ENCODE measurements around the gene LRRC10B.
"Not testable (repeated sequence)": the region's sequence is repeated elsewhere in the genome, so short reads cannot be mapped to it uniquely, and the experiment has no call there.

LRRC10B gene

DNA sequence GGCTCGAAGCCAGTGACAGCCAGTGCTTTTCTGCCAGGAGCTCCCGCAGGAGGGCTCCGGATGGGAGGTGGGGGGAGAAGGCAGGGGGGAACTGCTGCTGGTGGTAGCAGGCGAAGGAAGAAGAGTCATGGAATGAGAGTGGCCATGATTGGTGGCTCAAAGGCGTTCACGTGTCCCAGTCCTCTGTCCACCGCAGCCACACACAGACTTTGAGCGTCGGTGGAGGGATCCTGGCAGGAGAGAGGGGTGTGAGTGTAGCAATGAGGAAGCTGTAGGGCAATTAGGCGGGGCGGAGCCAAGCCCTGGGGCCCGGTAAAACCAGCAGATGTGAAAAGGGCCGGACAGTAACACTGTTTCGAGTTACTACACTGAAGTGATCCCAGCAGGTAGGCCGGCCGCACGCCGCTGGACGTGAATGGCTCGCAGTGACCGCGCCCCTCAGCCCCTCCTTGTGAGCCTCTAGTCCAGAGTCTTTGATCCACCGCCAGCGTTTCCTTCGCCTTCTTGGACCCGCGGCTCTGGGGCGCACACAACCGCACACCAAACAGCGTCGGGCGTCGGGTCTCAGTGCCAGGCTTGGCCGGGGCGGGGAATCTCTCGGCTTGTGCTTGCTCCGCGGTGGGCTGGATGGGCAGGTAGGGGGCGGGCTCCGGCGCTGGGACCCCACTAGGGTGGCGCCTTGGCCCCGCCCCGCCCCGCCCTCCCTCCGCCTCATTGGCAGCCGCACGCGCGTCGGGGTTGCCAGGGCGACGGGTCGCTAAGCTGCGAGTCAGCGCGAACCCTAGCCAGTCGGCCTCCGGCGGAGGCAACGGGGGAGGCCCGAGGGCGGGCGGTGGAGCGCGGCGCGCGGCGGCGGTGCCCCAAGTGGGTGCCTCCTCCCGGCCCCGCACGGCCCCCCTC lies at the start of gene LRRC10B:
Gene LRRC10B (plus strand): TSS at position 788 of the 900 bp plus-strand sequence. CDS start 250 bp downstream, outside the sequence.
- Histone ChIP-seq H3K27me3 (ENCODE audit: control insufficient read depth in 5 of 5, insufficient read depth in 4 of 5, low read length in 5 of 5) (peaks cover 14 to 54% (median 40%) of the 10 kb centered on the region in 5 donors), H3K36me3 (ENCODE audit: control insufficient read depth in 5 of 5, insufficient read depth in 5 of 5, low read length in 5 of 5) (no peaks in the 10 kb centered on the region), H3K4me1 (ENCODE audit: control insufficient read depth in 5 of 5, insufficient read depth in 5 of 5, low read length in 5 of 5) (peaks cover 0 to 32% (median 19%) of the 10 kb centered on the region in 5 donors), H3K4me3 (ENCODE audit: low read depth in 1 of 5, low read length in 5 of 5) (peak within 1 kb of the TSS in 4 of 5 donors; percentile 10 to 59 (median 42)), H3K27ac (ENCODE audit: low read depth, low read length) (no peak within 1 kb of the TSS), H3K9me3 (ENCODE audit: control insufficient read depth in 5 of 5, low read length in 5 of 5) (no peaks in the 10 kb centered on the region), H3K9ac (ENCODE audit: low read length in 5 of 5) (no peak within 1 kb of the TSS)

DNA sequence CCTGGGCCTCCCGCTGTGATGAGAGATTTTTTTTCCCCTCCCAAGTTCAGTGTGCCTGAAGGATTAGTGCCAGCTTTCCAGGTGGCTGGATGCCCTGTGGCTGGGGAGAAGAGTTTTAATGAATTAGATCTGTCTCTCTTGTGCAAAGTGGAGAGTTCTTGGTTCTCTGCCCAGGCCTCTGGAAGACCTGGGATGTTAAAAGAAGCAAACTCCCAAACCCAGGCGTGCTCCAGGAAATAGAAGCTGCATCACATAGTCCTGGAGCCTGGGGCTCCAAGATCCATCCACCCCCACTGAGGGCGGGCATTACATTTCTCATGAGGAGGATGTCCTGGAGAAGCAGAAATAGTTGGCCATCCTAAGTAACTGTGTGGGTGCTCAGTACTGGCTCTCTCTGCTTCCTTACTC lies 48.1 kb upstream of the LRRC10B start:
- Histone ChIP-seq H3K36me3 (ENCODE audit: control insufficient read depth in 5 of 5, insufficient read depth in 5 of 5, low read length in 5 of 5) (peaks cover 0 to 10% (median 4%) of the 10 kb centered on the region in 5 donors), H3K27me3 (ENCODE audit: control insufficient read depth in 5 of 5, insufficient read depth in 4 of 5, low read length in 5 of 5) (no peaks in the 10 kb centered on the region), H3K9ac (ENCODE audit: low read length in 5 of 5) (no peak overlapping the region), H3K4me3 (ENCODE audit: low read depth in 1 of 5, low read length in 5 of 5) (no peak overlapping the region), H3K4me1 (ENCODE audit: control insufficient read depth in 5 of 5, insufficient read depth in 5 of 5, low read length in 5 of 5) (no peaks in the 10 kb centered on the region), H3K27ac (ENCODE audit: low read depth, low read length) (no peak overlapping the region), H3K9me3 (ENCODE audit: control insufficient read depth in 5 of 5, low read length in 5 of 5) (no peaks in the 10 kb centered on the region)

- H3K27me3 ChIP-seq (ENCODE audit: control insufficient read depth in 5 of 5, insufficient read depth in 4 of 5, low read length in 5 of 5) = no peaks in the 10 kb centered on the region
- H3K27ac ChIP-seq (ENCODE audit: low read depth, low read length) = no peak overlapping the region
- no peaks in the 10 kb centered on the region for H3K4me1 ChIP-seq (ENCODE audit: control insufficient read depth in 5 of 5, insufficient read depth in 5 of 5, low read length in 5 of 5)
- H3K36me3 ChIP-seq (ENCODE audit: control insufficient read depth in 5 of 5, insufficient read depth in 5 of 5, low read length in 5 of 5) = peaks cover 0 to 6% (median 0%) of the 10 kb centered on the region in 5 donors
- H3K9ac ChIP-seq (ENCODE audit: low read length in 5 of 5) = no peak overlapping the region
- H3K4me3 ChIP-seq (ENCODE audit: low read depth in 1 of 5, low read length in 5 of 5) = no peak overlapping the region
- no peaks in the 10 kb centered on the region for H3K9me3 ChIP-seq (ENCODE audit: control insufficient read depth in 5 of 5, low read length in 5 of 5)
Measured at GRCh38 chr11:61460986-61461385, 47.6 kb upstream of the LRRC10B start.

DNA sequence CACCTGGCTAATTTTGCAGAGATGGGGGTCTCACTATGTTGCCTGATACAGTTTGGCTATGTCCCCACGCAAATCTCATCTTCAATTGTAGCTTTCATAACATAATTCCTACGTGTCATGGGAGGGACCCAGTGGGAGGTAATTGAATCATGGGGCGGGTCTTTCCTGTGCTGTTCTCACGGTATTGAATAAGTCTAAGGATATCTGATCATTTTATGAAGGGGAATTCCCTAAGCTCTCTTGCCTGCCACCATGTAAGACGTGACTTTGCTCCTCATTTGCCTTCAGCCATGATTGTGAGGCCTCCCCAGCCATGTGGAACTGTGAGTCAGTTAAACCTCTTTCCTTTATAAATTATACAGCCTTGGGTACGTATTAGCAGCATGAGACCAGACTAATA lies 40.9 kb upstream of the LRRC10B start:
- not testable (repeated sequence) for H3K27me3 ChIP-seq (ENCODE audit: control insufficient read depth in 5 of 5, insufficient read depth in 4 of 5, low read length in 5 of 5)
- Histone ChIP-seq H3K4me1 (ENCODE audit: control insufficient read depth in 5 of 5, insufficient read depth in 5 of 5, low read length in 5 of 5) (peaks cover 4 to 14% (median 7%) of the 10 kb centered on the region in 5 donors), H3K36me3 (ENCODE audit: control insufficient read depth in 5 of 5, insufficient read depth in 5 of 5, low read length in 5 of 5) (peaks cover 0 to 25% (median 5%) of the 10 kb centered on the region in 5 donors)

GRCh38 chr11:61468002-61468401 lies 40.5 kb upstream of the LRRC10B start:
- H3K27ac ChIP-seq (ENCODE audit: low read depth, low read length) = peak overlapping the region; percentile 37

More for the DNA sequence above, 40.9 kb upstream of the LRRC10B start:
- not testable (repeated sequence) for H3K4me3 ChIP-seq (ENCODE audit: low read depth in 1 of 5, low read length in 5 of 5); H3K9ac ChIP-seq (ENCODE audit: low read length in 5 of 5); H3K27ac ChIP-seq (ENCODE audit: low read depth, low read length); H3K9me3 ChIP-seq (ENCODE audit: control insufficient read depth in 5 of 5, low read length in 5 of 5)

GRCh38 chr11:61472282-61472681 lies 36.3 kb upstream of the LRRC10B start:
- Histone ChIP-seq H3K4me1 (ENCODE audit: control insufficient read depth in 5 of 5, insufficient read depth in 5 of 5, low read length in 5 of 5) (peaks cover 9 to 46% (median 29%) of the 10 kb centered on the region in 5 donors), H3K36me3 (ENCODE audit: control insufficient read depth in 5 of 5, insufficient read depth in 5 of 5, low read length in 5 of 5) (peaks cover 0 to 25% (median 5%) of the 10 kb centered on the region in 5 donors), H3K9me3 (ENCODE audit: control insufficient read depth in 5 of 5, low read length in 5 of 5) (no peaks in the 10 kb centered on the region), H3K9ac (ENCODE audit: low read length in 5 of 5) (peak overlapping the region in 2 of 5 donors; percentile 47 to 50), H3K4me3 (ENCODE audit: low read depth in 1 of 5, low read length in 5 of 5) (no peak overlapping the region), H3K27ac (ENCODE audit: low read depth, low read length) (peak overlapping the region; percentile 93), H3K27me3 (ENCODE audit: control insufficient read depth in 5 of 5, insufficient read depth in 4 of 5, low read length in 5 of 5) (no peaks in the 10 kb centered on the region)

More at GRCh38 chr11:61468002-61468401, 40.5 kb upstream of the LRRC10B start:
- peaks cover 0 to 25% (median 5%) of the 10 kb centered on the region in 5 donors for H3K36me3 ChIP-seq (ENCODE audit: control insufficient read depth in 5 of 5, insufficient read depth in 5 of 5, low read length in 5 of 5)
- H3K4me3 ChIP-seq (ENCODE audit: low read depth in 1 of 5, low read length in 5 of 5) = no peak overlapping the region
- no peak overlapping the region for H3K9ac ChIP-seq (ENCODE audit: low read length in 5 of 5)
- no peaks in the 10 kb centered on the region for H3K27me3 ChIP-seq (ENCODE audit: control insufficient read depth in 5 of 5, insufficient read depth in 4 of 5, low read length in 5 of 5)
- H3K9me3 ChIP-seq (ENCODE audit: control insufficient read depth in 5 of 5, low read length in 5 of 5) = no peaks in the 10 kb centered on the region
- peaks cover 7 to 16% (median 10%) of the 10 kb centered on the region in 5 donors for H3K4me1 ChIP-seq (ENCODE audit: control insufficient read depth in 5 of 5, insufficient read depth in 5 of 5, low read length in 5 of 5)

DNA sequence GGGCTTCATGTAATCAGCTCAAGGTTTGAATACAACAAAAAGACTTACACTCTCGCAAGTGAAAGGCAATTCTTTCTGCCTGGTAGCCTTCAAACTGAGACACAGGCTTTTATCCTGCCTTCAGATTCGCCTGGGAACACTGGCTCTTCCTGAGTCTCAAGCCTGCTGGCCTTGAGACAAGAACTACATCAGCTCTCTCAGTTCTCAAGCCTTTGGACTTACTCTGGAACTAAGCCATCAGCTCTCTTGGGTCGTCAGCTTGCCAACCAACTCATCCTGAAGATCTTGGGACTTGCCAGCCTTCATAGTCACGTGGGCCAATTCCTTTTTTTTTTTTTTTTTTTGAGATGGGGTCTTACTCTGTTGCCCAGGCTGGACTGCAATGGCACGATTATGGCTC lies 35.7 kb upstream of the LRRC10B start:
- H3K9ac ChIP-seq (ENCODE audit: low read length in 5 of 5) = peak overlapping the region in 3 of 5 donors; percentile 47 to 63 (median 50)
- H3K4me3 ChIP-seq (ENCODE audit: low read depth in 1 of 5, low read length in 5 of 5) = peak overlapping the region in 1 of 5 donors; percentile 19

DNA sequence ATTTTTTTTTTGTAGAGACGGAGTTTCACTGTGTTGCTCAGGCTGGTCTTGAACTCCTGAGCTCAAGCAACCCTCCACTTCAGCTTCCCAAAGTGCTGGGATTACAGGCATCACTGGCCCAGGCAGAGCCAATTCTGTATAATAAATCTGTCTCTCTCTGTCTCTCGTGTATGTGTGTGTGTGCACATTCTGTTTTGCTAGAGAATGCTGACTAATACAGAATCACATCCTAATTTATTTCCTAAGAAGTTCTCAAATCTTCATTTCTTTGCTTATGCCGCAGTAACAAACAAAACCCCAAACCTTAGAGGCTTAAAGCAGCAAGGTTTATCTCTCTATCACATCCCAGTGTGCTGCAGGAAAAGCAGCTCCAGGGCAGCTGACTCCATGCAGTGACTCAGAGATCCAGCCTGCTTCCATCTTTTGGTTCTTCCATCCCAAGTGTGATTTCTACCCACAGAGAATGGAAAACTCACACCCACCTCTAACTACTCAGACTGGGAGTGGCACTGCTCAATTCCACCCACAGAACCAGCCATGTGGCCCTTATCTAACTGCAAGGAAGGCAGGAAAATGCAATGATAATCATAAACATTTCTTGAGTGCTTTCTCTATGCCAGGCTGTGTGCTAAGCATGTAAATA lies 35.1 kb upstream of the LRRC10B start:
- H3K36me3 ChIP-seq (ENCODE audit: control insufficient read depth in 5 of 5, insufficient read depth in 5 of 5, low read length in 5 of 5) = peaks cover 0 to 15% (median 5%) of the 10 kb centered on the region in 5 donors
- peaks cover 8 to 51% (median 37%) of the 10 kb centered on the region in 5 donors for H3K4me1 ChIP-seq (ENCODE audit: control insufficient read depth in 5 of 5, insufficient read depth in 5 of 5, low read length in 5 of 5)
- peak overlapping the region; percentile 93 for H3K27ac ChIP-seq (ENCODE audit: low read depth, low read length)
- no peak overlapping the region for H3K9ac ChIP-seq (ENCODE audit: low read length in 5 of 5)
- no peaks in the 10 kb centered on the region for H3K9me3 ChIP-seq (ENCODE audit: control insufficient read depth in 5 of 5, low read length in 5 of 5)
- peaks cover 0 to 5% (median 2%) of the 10 kb centered on the region in 5 donors for H3K27me3 ChIP-seq (ENCODE audit: control insufficient read depth in 5 of 5, insufficient read depth in 4 of 5, low read length in 5 of 5)
- no peak overlapping the region for H3K4me3 ChIP-seq (ENCODE audit: low read depth in 1 of 5, low read length in 5 of 5)

More for the DNA sequence above, 35.7 kb upstream of the LRRC10B start:
- Histone ChIP-seq H3K36me3 (ENCODE audit: control insufficient read depth in 5 of 5, insufficient read depth in 5 of 5, low read length in 5 of 5) (peaks cover 0 to 21% (median 5%) of the 10 kb centered on the region in 5 donors), H3K9me3 (ENCODE audit: control insufficient read depth in 5 of 5, low read length in 5 of 5) (no peaks in the 10 kb centered on the region), H3K27ac (ENCODE audit: low read depth, low read length) (peak overlapping the region; percentile 93), H3K4me1 (ENCODE audit: control insufficient read depth in 5 of 5, insufficient read depth in 5 of 5, low read length in 5 of 5) (peaks cover 10 to 52% (median 34%) of the 10 kb centered on the region in 5 donors), H3K27me3 (ENCODE audit: control insufficient read depth in 5 of 5, insufficient read depth in 4 of 5, low read length in 5 of 5) (peaks cover 0 to under 1% (median 0%) of the 10 kb centered on the region in 5 donors)

- peaks cover 0 to 13% (median 5%) of the 10 kb centered on the region in 5 donors for H3K36me3 ChIP-seq (ENCODE audit: control insufficient read depth in 5 of 5, insufficient read depth in 5 of 5, low read length in 5 of 5)
- H3K9ac ChIP-seq (ENCODE audit: low read length in 5 of 5) = no peak overlapping the region
- H3K9me3 ChIP-seq (ENCODE audit: control insufficient read depth in 5 of 5, low read length in 5 of 5) = no peaks in the 10 kb centered on the region
- H3K4me1 ChIP-seq (ENCODE audit: control insufficient read depth in 5 of 5, insufficient read depth in 5 of 5, low read length in 5 of 5) = peaks cover 8 to 51% (median 37%) of the 10 kb centered on the region in 5 donors
- H3K27me3 ChIP-seq (ENCODE audit: control insufficient read depth in 5 of 5, insufficient read depth in 4 of 5, low read length in 5 of 5) = peaks cover 0 to 9% (median 6%) of the 10 kb centered on the region in 5 donors
- peak overlapping the region; percentile 93 for H3K27ac ChIP-seq (ENCODE audit: low read depth, low read length)
- H3K4me3 ChIP-seq (ENCODE audit: low read depth in 1 of 5, low read length in 5 of 5) = no peak overlapping the region
Measured at GRCh38 chr11:61474013-61474643, 34.4 kb upstream of the LRRC10B start.
